Lung (tissue), 12 donors: Measurements from ENCODE around the gene C6orf132. TPM values are rescaled to one million over a fixed set of nuclear protein-coding genes. Genes with fewer than 3 reads are reported as not detected.

Source experiments
- ATAC-seq: fragments of 200-7000 bp; cut with Tn5 transposase; one replicate; pipeline ENCODE4 v1.9.1; 2020; ENCODE audit warnings: moderate number of reproducible peaks; ENCODE audit not compliant: insufficient read depth, low FRiP score
- DNase-seq, 3 donors: peaks; one replicate each; pipeline ENCODE4 v3.0.0-alpha.2; 2013 to 2017
- H3K27ac ChIP-seq, 2 donors: one replicate each; pipeline ENCODE4 v1.5.1; 2013; ENCODE audit warnings: mild to moderate bottlenecking in 2 of 2, moderate library complexity in 2 of 2, control low read depth in 1 of 2, inconsistent platforms in 1 of 2, low read depth in 1 of 2, low read length in 1 of 2
- H3K27me3 ChIP-seq, 3 donors: one replicate each; pipeline ENCODE4 v1.5.1; 2013; ENCODE audit warnings: low read length in 2 of 3; ENCODE audit not compliant: control insufficient read depth in 3 of 3, insufficient read depth in 3 of 3
- H3K36me3 ChIP-seq, 4 donors: one replicate each; pipeline ENCODE4 v1.5.1; 2013; ENCODE audit warnings: low read length in 4 of 4, mild to moderate bottlenecking in 1 of 4, moderate library complexity in 1 of 4; ENCODE audit not compliant: control insufficient read depth in 4 of 4, insufficient read depth in 4 of 4
- H3K4me1 ChIP-seq, 5 donors: one replicate each; pipeline ENCODE4 v1.5.1; 2013; ENCODE audit warnings: low read length in 5 of 5, mild to moderate bottlenecking in 2 of 5, moderate library complexity in 1 of 5; ENCODE audit not compliant: control insufficient read depth in 5 of 5, insufficient read depth in 5 of 5
- H3K4me3 ChIP-seq: one replicate; pipeline ENCODE4 v1.5.1; 2013; ENCODE audit warnings: mild to moderate bottlenecking, control low read depth, moderate library complexity
- H3K9ac ChIP-seq, 2 donors: one replicate each; pipeline ENCODE4 v1.5.1; 2013; ENCODE audit warnings: low read length in 2 of 2, control low read depth in 1 of 2; ENCODE audit not compliant: insufficient read depth in 1 of 2
- H3K9me3 ChIP-seq, 4 donors: one replicate each; pipeline ENCODE4 v1.5.1; 2013; ENCODE audit warnings: low read length in 3 of 4, mild to moderate bottlenecking in 1 of 4, moderate library complexity in 1 of 4; ENCODE audit not compliant: control insufficient read depth in 4 of 4, insufficient read depth in 3 of 4
- CTCF ChIP-seq: IDR thresholded peaks from 2 replicates; pipeline ENCODE4 v1.5.1; 2012; ENCODE audit warnings: mild to moderate bottlenecking; ENCODE audit errors: control extremely low read depth, extremely low read depth
- WGBS, 2 donors: extraction: QIAGEN DNeasy Blood & Tissue Kit; methylation state at CpG; one replicate each; pipeline ENCODE4 v1.1.7; 2013; 5-methylcytosine and 5-hydroxymethylcytosine counted together
- polyA plus RNA-seq, 2 donors: library from polyadenylated mRNA; stranded (reverse); fragments of 200-250 nt; gene quantifications; one replicate each; pipeline ENCODE4 v1.2.1, GENCODE V29; 2013
- total RNA-seq, 2 donors: library from RNA; depleted of rRNA in 1 of 2; stranded (reverse); fragments of >200 nt in 1 of 2; gene quantifications; one replicate each; pipeline ENCODE4 v1.2.1, GENCODE V29; 2014 to 2021
- donor health status: control.
- donor health status: control.
- donor health status: Bipolar disorder and iron deficiency.
- donor health status: healthy.
- donor health status: DM: yes; HTN: yes; CAD: no.

C6orf132 gene
- total and polyA plus RNA-seq, 4 donors = 5.9 to 33.1 (median 18.7) TPM

GRCh38 chr6:42150254-42150653, 7.8 kb upstream of the C6orf132 start:
- Histone ChIP-seq H3K36me3 (no peaks in the 10 kb centered on the region), H3K4me1 (no peaks in the 10 kb centered on the region), H3K4me3 (no peak overlapping the region), H3K27ac (no peak overlapping the region), H3K27me3 (no peaks in the 10 kb centered on the region), H3K9me3 (peaks cover 0 to 1% (median 0%) of the 10 kb centered on the region in 4 donors), H3K9ac (no peak overlapping the region)
- 88 to 94% methylated on average over 8 of the region's 8 CpGs for WGBS, 2 donors
- no peak for ATAC-seq
- no peak for TF ChIP-seq CTCF
- DNase-seq = no peak

GRCh38 chr6:42148058-42148457, 5.6 kb upstream of the C6orf132 start:
- no peak for ATAC-seq
- 59 to 68% methylated on average over 3 of the region's 3 CpGs for WGBS, 2 donors
- peaks cover 0 to 2% (median 0%) of the 10 kb centered on the region in 3 donors for H3K27me3 ChIP-seq
- no peaks in the 10 kb centered on the region for H3K36me3 ChIP-seq
- DNase-seq = no peak
- H3K9ac ChIP-seq = no peak overlapping the region
- H3K4me1 ChIP-seq = no peaks in the 10 kb centered on the region
- H3K4me3 ChIP-seq = no peak overlapping the region
- no peak for TF ChIP-seq CTCF
- no peak overlapping the region for H3K27ac ChIP-seq
- no peaks in the 10 kb centered on the region for H3K9me3 ChIP-seq

GRCh38 chr6:42147138-42147562, 4.7 kb upstream of the C6orf132 start:
- Histone ChIP-seq H3K4me1 (peaks cover 0 to 7% (median 4%) of the 10 kb centered on the region in 5 donors), H3K36me3 (no peaks in the 10 kb centered on the region), H3K27ac (no peak overlapping the region), H3K9ac (no peak overlapping the region), H3K9me3 (no peaks in the 10 kb centered on the region), H3K27me3 (peaks cover 0 to 4% (median 2%) of the 10 kb centered on the region in 3 donors), H3K4me3 (no peak overlapping the region)
- no peak for TF ChIP-seq CTCF
- DNase-seq (no peak), ATAC-seq (no peak)
- 85 to 89% methylated on average over 10 of the region's 10 CpGs for WGBS, 2 donors

- WGBS, 2 donors = 45 to 64% methylated on average over 13 of the region's 13 CpGs
- ATAC-seq (no peak), DNase-seq (peak in 2 of 3 donors; percentile 16 to 35)
- H3K9ac ChIP-seq = peak overlapping the region in 1 of 2 donors; percentile 73
- H3K27ac ChIP-seq = peak overlapping the region in 1 of 2 donors; percentile 93
- H3K27me3 ChIP-seq = peaks cover 0 to 6% (median 2%) of the 10 kb centered on the region in 3 donors
- peaks cover 0 to 2% (median 0%) of the 10 kb centered on the region in 4 donors for H3K9me3 ChIP-seq
- H3K36me3 ChIP-seq = no peaks in the 10 kb centered on the region
- no peak for TF ChIP-seq CTCF
- peak overlapping the region; percentile 50 for H3K4me3 ChIP-seq
- H3K4me1 ChIP-seq = peaks cover 0 to 22% (median 13%) of the 10 kb centered on the region in 5 donors
Measured at GRCh38 chr6:42141603-42142117, 760 bp downstream of the C6orf132 start.
